Measurements from ENCODE around the gene MMP2. TPM values are rescaled to one million over a fixed set of nuclear protein-coding genes. Genes with fewer than 3 reads are reported as not detected.

Gene MMP2
- total and polyA plus RNA-seq, 2 experiments from 2014 or later, result 128 to 196 TPM

GRCh38 chr16:55438281-55438680, 40.7 kb upstream of the MMP2 start:
- no peaks in the 10 kb centered on the region for H3K27me3 ChIP-seq
- no peaks in the 10 kb centered on the region for H3K9me3 ChIP-seq (ENCODE audit: low read depth)
- no peaks in the 10 kb centered on the region for H3K4me1 ChIP-seq (ENCODE audit: insufficient read depth)
- TF ChIP-seq EZH2phosphoT487 (IDR thresholded peaks at IDR 0.05; ENCODE audit: low read depth, severe bottlenecking, unreplicated experiment) (no peak), EZH2 (IDR thresholded peaks at IDR 0.05; ENCODE audit: borderline replicate concordance) (no peak), CTCF (IDR thresholded peaks at IDR 0.05; ENCODE audit: poor library complexity) (no peak)
- no peaks in the 10 kb centered on the region for H4K20me1 ChIP-seq (ENCODE audit: insufficient read depth, poor library complexity, severe bottlenecking)
- H3K9me2 ChIP-seq (replicated peaks; ENCODE audit: insufficient read depth), result no peaks in the 10 kb centered on the region
- H3K4me3 ChIP-seq, result no peak overlapping the region
- no peak overlapping the region for H3K4me2 ChIP-seq
- no peak overlapping the region for H2AFZ ChIP-seq
- H3K79me2 ChIP-seq, result no peaks in the 10 kb centered on the region
- no peak for DNase-seq (ENCODE audit: low spot score)
- H3K36me3 ChIP-seq (replicated peaks; ENCODE audit: insufficient read depth, low read depth), result no peaks in the 10 kb centered on the region
- no peak overlapping the region for H3K27ac ChIP-seq

GRCh38 chr16:55439101-55439690, 39.8 kb upstream of the MMP2 start:
- no peaks in the 10 kb centered on the region for H4K20me1 ChIP-seq (ENCODE audit: insufficient read depth, poor library complexity, severe bottlenecking)
- no peak overlapping the region for H3K4me3 ChIP-seq
- no peak for DNase-seq (ENCODE audit: low spot score)
- no peaks in the 10 kb centered on the region for H3K9me2 ChIP-seq (replicated peaks; ENCODE audit: insufficient read depth)
- H3K27me3 ChIP-seq, result no peaks in the 10 kb centered on the region
- no peaks in the 10 kb centered on the region for H3K4me1 ChIP-seq (ENCODE audit: insufficient read depth)
- no peaks in the 10 kb centered on the region for H3K36me3 ChIP-seq (replicated peaks; ENCODE audit: insufficient read depth, low read depth)
- H3K9me3 ChIP-seq (ENCODE audit: low read depth), result no peaks in the 10 kb centered on the region
- H3K27ac ChIP-seq, result no peak overlapping the region
- no peaks in the 10 kb centered on the region for H3K79me2 ChIP-seq
- H2AFZ ChIP-seq, result no peak overlapping the region
- no peak for TF ChIP-seq EZH2phosphoT487 (IDR thresholded peaks at IDR 0.05; ENCODE audit: low read depth, severe bottlenecking, unreplicated experiment)
- TF ChIP-seq EZH2 (IDR thresholded peaks at IDR 0.05; ENCODE audit: borderline replicate concordance), result no peak
- TF ChIP-seq CTCF (IDR thresholded peaks at IDR 0.05; ENCODE audit: poor library complexity), result no peak
- WGBS (ENCODE audit: low lambda C conversion rate, missing lambda C conversion rate), result 92% methylated on average over 6 of the region's 6 CpGs
- no peak overlapping the region for H3K4me2 ChIP-seq

GRCh38 chr16:55443434-55444346, 35.3 kb upstream of the MMP2 start:
- no peaks in the 10 kb centered on the region for H3K9me2 ChIP-seq (replicated peaks; ENCODE audit: insufficient read depth)
- TF ChIP-seq EZH2phosphoT487 (IDR thresholded peaks at IDR 0.05; ENCODE audit: low read depth, severe bottlenecking, unreplicated experiment) (no peak), EZH2 (IDR thresholded peaks at IDR 0.05; ENCODE audit: borderline replicate concordance) (no peak), CTCF (IDR thresholded peaks at IDR 0.05; ENCODE audit: poor library complexity) (no peak)
- no peaks in the 10 kb centered on the region for H3K9me3 ChIP-seq (ENCODE audit: low read depth)
- no peak for DNase-seq (ENCODE audit: low spot score)
- no peak overlapping the region for H3K4me3 ChIP-seq
- H3K36me3 ChIP-seq (replicated peaks; ENCODE audit: insufficient read depth, low read depth), result no peaks in the 10 kb centered on the region
- H3K27ac ChIP-seq, result no peak overlapping the region
- H3K4me2 ChIP-seq, result no peak overlapping the region
- no peaks in the 10 kb centered on the region for H3K4me1 ChIP-seq (ENCODE audit: insufficient read depth)
- H3K27me3 ChIP-seq, result no peaks in the 10 kb centered on the region
- no peak overlapping the region for H2AFZ ChIP-seq
- no peaks in the 10 kb centered on the region for H3K79me2 ChIP-seq
- no peaks in the 10 kb centered on the region for H4K20me1 ChIP-seq (ENCODE audit: insufficient read depth, poor library complexity, severe bottlenecking)
- WGBS (ENCODE audit: low lambda C conversion rate, missing lambda C conversion rate), result 77% methylated on average over 11 of the region's 11 CpGs
